C4-2B (cell line): Measurements from ENCODE around the gene GPR153.

Experiments used
- H3K27ac ChIP-seq: fragments of 450-650 bp; 2 replicates; pipeline ENCODE4 v1.5.1; 2017
- CTCF ChIP-seq: fragments of 450-650 bp; conservative IDR thresholded peaks from 2 replicates; pipeline ENCODE4 v1.5.1; 2017; ENCODE audit warnings: mild to moderate bottlenecking
- ZFX ChIP-seq: fragments of 450-650 bp; IDR thresholded peaks from 2 replicates; pipeline ENCODE4 v1.6.1; 2017

Gene GPR153

DNA sequence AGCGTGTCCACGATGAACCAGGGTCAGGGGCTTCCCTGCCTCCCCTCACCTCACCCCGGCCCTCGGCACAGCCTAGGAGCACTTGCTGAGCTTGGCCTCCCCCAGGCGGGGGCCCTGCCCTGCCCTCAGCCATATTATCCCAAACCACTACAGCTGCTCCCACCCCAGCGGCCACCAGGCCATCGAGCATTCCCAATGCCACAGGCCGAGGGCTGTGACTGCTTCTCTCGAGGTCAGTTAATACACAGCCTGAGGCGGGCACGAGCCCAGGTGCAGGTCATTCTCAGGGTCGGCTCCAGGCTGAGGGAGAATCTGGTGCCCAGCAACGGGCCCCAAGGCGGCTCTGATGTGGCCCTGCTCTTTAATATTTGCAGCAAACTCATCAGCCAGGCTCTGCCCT lies 8.4 kb upstream of the GPR153 start:
- TF ChIP-seq ZFX (no peak), CTCF (no peak)
- no peak overlapping the region for H3K27ac ChIP-seq

GRCh38 chr1:6268415-6268814 lies 7.5 kb upstream of the GPR153 start:
- no peak overlapping the region for H3K27ac ChIP-seq
- TF ChIP-seq CTCF, result no peak
- no peak for TF ChIP-seq ZFX

DNA sequence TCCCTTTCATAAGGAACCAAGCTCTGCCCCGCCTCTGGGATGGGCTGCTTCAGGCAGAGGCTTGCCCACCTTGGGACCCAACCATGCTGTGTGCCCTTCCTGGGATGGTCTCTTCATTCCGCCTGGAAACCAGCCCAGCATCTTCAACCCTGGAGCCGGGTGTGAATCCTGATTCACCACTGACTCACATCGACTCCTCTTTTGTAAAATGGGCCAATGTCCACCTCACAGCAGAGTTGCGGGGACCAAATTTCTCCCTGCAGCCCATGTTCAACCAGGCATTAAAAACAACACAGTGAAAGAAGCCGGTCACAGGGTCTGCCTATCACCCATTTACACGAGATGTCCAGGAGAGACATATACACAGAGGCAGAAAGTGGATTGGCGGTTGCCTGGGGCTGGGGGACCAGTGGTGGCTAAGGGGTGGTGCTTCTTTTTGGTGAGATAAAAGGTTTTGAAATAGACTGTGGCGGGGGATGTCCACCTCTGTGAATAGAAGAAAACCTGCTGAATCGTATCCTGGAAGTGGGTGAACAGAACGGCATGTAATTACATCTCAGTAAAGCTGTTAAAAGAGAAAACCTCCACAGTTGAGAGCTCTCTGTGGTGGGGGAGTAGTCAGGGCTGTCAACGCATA lies 6.9 kb upstream of the GPR153 start:
- no peak overlapping the region for H3K27ac ChIP-seq
- TF ChIP-seq CTCF, result no peak
- TF ChIP-seq ZFX, result no peak

- no peak for TF ChIP-seq CTCF
- TF ChIP-seq ZFX, result no peak
- H3K27ac ChIP-seq, result no peak overlapping the region
These were observed 5.7 kb upstream of the GPR153 start for GRCh38 chr1:6266641-6267040.

- TF ChIP-seq CTCF, result no peak
- TF ChIP-seq ZFX, result no peak
- H3K27ac ChIP-seq, result no peak overlapping the region
These were observed 4.3 kb upstream of the GPR153 start for GRCh38 chr1:6265151-6265550.

- TF ChIP-seq ZFX, result no peak
- no peak for TF ChIP-seq CTCF
- H3K27ac ChIP-seq, result no peak overlapping the region
These were observed 2.8 kb upstream of the GPR153 start for GRCh38 chr1:6263716-6264115.

DNA sequence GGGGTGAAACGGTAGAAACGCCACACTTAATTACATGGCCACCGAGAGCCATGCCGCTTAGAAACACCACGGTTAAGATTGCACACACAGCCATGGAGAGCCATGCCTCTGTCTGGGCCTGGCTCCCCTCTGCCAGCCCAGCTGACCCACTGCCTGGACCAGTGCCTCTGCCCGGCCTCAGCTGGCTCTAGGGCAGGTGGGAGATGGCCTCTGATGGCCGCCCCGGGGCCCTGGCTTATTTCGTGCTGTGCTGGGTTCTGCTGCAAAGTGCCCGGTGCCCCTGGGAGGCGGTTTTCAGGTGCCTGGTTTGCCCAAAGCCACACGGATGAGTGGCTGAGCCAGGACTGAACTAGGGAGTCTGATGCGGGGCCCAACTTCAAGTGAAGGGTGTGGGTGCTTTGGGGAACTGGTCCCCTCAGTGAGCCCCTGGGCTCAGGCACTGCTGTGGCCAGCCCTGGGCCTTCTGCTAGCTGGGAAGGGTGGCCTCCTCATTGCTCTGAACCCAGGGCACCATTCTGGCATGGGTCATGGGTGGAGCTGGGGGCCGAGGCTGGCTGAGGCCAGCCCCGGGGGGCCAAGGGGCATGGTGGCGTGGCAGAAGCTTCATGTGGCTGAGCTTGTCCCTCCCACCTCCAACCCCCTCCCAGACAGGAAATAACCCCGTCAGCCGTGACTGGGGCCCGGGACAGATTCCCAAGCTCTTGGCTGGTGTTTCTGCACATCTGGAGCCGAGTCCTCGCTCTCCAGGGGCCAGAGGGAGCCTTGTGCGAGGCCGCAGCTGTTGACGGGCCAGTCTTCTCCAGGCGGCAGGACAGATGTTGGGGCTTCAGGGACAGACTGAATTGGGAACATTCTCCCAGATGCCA lies 1.9 kb upstream of the GPR153 start:
- no peak overlapping the region for H3K27ac ChIP-seq
- TF ChIP-seq ZFX, result no peak
- TF ChIP-seq CTCF, result no peak
